HS-27A (cell line): ENCODE data around the gene ARMC3.

ENCODE experiments used
- DNase-seq: peaks from one replicate; pipeline ENCODE4 v3.0.0-alpha.2; 2012; ENCODE audit warnings: low read depth, missing footprints

Gene ARMC3

GRCh38 chr10:22992075-22992474 is 64.2 kb downstream of the ARMC3 start:
- DNase-seq: no peak

- DNase-seq: no peak
Measured at GRCh38 chr10:22992621-22993020, 64.8 kb downstream of the ARMC3 start.

DNA sequence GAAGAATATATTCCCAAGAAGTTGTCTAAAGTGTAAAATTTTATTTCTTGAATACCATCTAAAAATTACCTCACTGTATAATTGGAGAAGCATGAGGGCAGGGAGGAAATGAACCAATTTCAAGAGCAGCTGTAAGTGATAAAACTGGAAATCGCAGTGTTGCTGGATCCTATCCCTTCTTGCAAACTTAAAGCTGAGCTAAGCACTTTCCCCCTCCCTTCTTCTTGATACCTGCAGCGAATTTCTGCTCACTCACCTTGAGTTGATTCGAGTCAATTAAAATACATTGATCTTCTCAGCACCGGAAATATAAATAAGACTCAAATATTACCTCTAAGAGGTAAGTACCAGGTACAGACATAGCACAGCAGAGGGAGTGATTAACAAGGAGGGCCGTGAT is 65.5 kb downstream of the ARMC3 start:
- DNase-seq: no peak

GRCh38 chr10:22997096-22997495 is 69.2 kb downstream of the ARMC3 start:
- no peak for DNase-seq

DNA sequence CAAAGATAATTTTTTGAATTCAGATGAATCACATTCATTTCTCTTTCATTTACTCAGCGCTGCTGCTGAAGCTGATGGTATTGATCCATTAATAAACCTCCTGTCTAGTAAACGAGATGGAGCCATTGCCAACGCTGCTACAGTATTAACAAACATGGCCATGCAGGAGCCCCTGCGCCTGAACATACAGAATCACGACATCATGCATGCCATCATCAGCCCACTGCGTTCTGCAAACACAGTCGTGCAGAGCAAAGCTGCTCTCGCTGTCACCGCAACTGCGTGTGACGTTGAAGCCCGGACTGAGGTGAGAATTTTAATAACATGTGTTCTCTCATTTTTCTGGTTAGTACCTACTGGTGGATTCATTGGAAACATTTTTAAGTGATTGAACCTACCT is 70.2 kb downstream of the ARMC3 start:
- no peak for DNase-seq

GRCh38 chr10:22999942-23000341 is 72.1 kb downstream of the ARMC3 start:
- DNase-seq: no peak

DNA sequence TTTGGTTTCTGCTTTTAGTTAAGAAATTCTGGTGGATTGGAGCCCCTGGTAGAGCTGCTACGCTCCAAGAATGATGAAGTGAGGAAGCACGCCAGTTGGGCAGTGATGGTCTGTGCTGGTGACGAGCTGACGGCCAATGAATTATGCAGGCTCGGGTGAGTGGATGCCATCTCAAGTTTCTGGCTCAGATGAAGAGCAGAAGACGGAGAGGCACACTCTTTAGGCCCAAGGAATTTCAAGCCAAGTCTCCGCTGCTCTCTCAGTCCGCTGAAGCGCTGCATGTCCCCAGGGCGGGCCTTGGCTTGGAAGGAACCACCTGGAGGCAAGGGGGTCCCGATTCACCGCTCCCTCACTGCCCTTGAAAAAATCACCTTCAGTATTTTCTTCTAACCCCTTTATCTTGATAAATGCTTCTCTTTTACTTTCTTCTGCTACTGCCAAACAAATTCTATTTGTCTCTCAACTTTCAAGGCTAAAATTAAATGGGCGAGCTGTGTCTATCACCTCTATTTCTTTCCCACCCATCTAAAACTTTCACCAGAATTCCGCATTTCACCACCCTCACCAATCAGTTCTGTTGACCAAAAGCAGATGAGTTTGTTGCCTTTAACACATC is 74.2 kb downstream of the ARMC3 start:
- no peak for DNase-seq

GRCh38 chr10:23005150-23005549 is 77.3 kb downstream of the ARMC3 start:
- no peak for DNase-seq

DNA sequence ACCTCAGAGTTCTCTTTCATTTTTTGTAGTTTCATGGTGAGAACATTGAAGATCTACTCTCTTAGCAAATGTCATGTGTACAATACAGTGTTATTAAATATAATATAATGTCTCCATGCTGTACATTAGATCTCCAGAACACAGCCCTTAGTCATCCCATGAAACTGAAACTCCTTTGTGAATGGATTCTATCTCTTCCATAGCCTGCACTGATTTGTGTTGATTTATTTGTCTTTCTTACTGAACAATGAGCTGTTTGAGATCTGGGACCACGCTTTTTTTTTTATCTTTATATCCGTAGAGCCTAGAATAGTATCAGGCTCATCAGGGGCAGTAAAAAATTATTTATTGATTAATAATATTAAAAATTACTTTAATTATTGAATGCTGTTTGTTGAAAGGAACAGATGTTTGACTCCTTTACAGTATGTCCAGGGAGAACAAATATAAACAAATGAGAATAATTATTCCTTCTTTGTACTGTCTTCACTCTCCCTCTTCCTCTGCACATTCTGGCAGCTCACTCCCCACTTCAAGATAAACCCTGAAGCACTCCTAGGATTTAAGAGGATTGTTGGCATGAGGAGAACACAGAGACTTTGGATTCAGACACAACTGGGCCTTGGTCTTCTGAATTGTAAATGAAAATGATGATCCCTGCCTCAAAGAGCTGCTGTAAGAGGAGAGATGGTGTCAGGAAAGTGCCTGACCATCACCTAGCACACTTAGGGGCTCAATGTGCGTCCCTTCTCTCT is 85.9 kb downstream of the ARMC3 start:
- no peak for DNase-seq

DNA sequence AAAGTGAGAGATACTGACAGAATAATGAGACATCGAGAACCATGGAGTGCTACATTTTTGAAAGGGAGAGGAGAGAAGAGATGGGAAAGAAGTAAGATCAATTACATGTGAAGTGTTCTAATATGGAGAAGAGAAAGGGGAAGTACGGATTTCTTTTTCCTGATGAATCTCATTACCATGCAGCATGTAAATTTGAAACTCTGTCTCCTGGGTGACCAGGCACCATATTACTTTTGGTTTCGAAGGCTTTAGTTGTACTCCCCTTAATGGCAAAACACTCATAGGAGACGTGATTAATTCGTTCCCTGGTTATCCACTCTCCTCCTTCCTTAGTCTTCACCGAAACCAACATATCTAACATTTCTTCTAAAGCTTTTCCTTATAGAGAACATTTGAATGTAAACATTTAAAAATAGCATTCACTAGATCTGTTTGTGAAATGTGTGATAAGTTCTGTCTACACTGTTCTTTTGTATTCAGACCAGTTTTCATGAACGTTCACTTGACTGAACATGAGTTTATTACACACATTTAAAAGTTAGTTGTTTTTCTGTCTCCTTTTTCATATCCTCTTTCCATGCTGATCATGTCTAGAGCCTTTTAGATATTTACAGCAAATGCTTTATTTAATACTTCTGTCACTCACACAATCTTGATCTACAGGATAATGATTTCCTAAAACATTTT is 87.3 kb downstream of the ARMC3 start:
- DNase-seq: no peak

- no peak for DNase-seq
Measured at GRCh38 chr10:23016636-23017035, 88.8 kb downstream of the ARMC3 start.

DNA sequence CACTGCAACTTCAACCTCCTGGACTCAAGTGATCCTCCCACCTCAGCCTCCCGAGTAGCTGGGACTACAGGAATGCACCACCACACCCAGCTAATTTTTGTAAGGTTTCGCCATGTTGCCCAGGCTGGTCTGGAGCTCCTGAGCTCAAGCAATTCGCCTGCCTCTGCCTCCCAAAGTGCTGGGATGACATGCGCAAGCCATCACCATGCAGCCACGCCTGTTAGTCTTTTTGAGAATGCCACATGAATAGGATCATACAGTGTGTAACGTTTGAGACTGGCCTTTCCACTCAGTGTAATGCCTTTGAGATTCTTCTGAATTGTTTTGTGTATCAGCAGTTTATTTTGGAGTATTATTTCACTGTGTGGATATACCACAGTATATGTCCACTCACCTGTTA is 91.8 kb downstream of the ARMC3 start:
- no peak for DNase-seq

GRCh38 chr10:23021430-23021829 is 93.6 kb downstream of the ARMC3 start:
- no peak for DNase-seq

DNA sequence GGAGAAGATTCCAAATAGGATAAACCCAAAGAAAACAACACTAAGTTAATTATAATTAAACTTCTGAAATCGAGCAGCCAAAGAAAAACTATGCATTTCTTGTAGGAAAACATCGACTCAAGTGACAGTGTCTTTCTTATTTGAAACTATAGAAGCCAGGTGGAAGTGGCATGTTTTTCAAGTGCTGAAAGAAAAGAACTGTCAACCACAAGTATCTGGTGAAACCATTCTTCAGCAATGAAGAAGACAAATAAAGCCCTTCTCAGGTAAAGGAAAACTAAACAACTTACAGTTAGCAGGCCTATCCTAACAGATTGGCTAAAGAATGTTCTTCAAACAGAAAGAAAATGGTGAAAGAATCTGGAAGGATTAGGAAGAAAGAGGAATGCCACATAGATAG is 96.1 kb downstream of the ARMC3 start:
- DNase-seq: no peak

DNA sequence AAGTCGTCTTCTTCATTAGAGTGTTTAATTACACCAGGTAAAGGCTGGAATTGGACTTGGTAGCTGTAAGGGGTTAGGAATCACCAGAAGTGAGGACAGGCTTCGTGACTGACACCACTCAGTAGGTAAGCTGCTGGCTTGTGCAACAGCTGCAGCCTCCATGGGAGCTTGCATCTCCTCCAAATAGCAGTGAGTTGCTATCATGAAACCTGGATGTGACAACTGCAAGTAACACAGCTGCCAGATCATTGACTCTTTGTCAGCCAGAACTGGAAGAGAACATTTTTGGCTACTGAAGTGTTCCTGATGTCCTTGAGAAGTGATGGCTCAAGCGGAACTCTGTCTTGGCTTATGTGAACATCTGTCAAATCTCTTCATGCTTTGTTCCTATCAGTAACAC is 103.5 kb downstream of the ARMC3 start:
- no peak for DNase-seq

DNA sequence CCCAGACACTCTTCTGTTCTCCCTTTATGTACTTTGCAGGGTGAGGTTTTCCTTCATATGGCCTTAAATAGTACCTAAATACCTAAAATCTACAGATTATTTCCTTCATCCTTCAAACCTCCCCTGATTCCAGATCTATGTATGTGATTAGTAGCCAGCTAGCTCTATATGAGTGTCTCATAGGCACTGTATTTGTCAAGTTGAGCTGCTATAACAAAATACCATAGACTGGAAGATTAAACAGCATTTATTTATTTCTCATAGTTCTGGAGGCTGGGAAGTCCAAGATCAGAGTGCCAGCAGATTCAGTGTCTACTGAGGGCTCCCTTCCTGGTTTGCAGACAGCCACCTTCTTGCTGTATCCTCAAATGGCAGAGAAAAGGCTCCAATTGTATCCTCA is 106.9 kb downstream of the ARMC3 start:
- no peak for DNase-seq

DNA sequence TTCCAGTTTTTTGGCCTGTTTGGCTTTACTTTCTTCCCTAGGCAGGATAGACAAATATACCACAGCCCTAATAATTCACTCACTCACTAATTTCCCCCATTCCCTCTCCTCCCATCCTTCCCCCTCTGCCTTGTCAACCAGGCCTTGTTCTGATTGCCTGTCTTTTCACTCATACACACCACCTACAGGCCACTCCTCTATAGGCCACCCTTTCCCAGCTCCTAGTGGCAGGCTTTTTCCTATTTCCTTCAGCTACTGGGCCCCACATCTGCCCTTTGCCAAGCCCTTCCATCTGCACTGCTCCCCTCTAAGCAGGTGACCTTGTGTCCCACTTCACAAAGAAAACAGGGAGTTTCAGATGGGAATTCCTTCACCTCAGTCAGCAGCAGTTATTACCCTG is 107.7 kb downstream of the ARMC3 start:
- no peak for DNase-seq

DNA sequence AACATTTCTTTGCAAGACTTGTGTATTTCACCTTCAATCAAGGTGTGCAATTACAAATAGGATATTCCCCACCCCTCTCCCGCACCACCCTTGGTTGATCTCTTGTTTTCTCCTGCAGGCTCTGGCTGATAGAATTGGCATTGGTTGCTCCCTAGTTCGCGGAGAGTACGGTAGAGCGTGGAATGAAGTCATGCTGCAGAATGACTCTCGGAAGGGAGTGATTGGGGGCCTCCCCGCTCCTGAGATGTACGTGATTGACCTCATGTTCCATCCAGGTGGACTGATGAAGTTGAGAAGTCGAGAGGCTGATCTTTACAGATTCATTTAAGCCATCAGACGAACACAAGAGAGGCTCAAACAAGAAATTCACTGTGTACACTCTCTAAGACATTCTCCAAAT is 109.3 kb downstream of the ARMC3 start:
- no peak for DNase-seq

- DNase-seq: no peak
Measured at GRCh38 chr10:23037561-23037960, 109.7 kb downstream of the ARMC3 start.

- DNase-seq: no peak
Measured at GRCh38 chr10:23038172-23038571, 110.3 kb downstream of the ARMC3 start.

- no peak for DNase-seq
Measured at GRCh38 chr10:23040002-23040401, 112.1 kb downstream of the ARMC3 start.

DNA sequence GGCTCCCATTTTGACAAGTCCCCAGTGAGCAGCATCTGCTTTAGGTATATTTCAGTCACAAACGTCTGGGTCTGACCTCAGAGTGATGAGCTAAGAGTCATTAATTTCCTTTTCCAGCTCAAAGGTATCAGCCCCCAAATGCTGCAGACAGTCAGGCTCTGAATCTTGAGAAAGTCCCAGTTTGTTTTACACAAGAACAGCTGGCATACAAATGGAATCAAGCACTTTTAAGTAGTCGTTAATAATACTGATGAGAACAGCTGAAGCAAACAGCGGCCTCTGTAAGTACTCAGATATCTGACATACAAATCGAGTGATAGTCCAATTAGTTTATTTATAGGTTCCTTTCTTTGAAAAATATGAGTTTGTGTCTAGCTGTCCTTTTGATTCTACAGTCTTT is 118.2 kb downstream of the ARMC3 start:
- no peak for DNase-seq
